ENCODE results near the gene ROCK1.

GRCh38 chr18:21146016-21146415, 34.4 kb upstream of the ROCK1 start:
- TF ChIP-seq, protein P1, sequence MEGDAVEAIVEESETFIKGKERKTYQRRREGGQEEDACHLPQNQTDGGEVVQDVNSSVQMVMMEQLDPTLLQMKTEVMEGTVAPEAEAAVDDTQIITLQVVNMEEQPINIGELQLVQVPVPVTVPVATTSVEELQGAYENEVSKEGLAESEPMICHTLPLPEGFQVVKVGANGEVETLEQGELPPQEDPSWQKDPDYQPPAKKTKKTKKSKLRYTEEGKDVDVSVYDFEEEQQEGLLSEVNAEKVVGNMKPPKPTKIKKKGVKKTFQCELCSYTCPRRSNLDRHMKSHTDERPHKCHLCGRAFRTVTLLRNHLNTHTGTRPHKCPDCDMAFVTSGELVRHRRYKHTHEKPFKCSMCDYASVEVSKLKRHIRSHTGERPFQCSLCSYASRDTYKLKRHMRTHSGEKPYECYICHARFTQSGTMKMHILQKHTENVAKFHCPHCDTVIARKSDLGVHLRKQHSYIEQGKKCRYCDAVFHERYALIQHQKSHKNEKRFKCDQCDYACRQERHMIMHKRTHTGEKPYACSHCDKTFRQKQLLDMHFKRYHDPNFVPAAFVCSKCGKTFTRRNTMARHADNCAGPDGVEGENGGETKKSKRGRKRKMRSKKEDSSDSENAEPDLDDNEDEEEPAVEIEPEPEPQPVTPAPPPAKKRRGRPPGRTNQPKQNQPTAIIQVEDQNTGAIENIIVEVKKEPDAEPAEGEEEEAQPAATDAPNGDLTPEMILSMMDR (conservative IDR thresholded peaks at IDR 0.05; ENCODE audit: low read length) = no peak
- TF ChIP-seq EZH2phosphoT487 (IDR thresholded peaks at IDR 0.05; ENCODE audit: borderline replicate concordance) = no peak

All from Loucy (cell line).